Nephron progenitor cell (in vitro differentiated cells): ENCODE data around the gene SPATS2L.

ENCODE experiments used
- DNase-seq: peaks from one replicate; pipeline ENCODE4 v3.0.0; 2021
- H3K27ac Mint-ChIP-seq: 2 replicates; pipeline ENCODE4 v1.8.0; 2021; ENCODE audit warnings: mild to moderate bottlenecking, moderate library complexity, mixed read lengths
- H3K27me3 Mint-ChIP-seq: 2 replicates; pipeline ENCODE4 v1.8.0; 2021; ENCODE audit warnings: mild to moderate bottlenecking, low read depth, mixed read lengths; ENCODE audit not compliant: poor library complexity
- H3K36me3 Mint-ChIP-seq: 2 replicates; pipeline ENCODE4 v1.8.0; 2021; ENCODE audit warnings: low read depth, mixed read lengths
- H3K4me1 Mint-ChIP-seq: 2 replicates; pipeline ENCODE4 v1.8.0; 2021; ENCODE audit warnings: mixed read lengths
- H3K4me3 Mint-ChIP-seq: 2 replicates; pipeline ENCODE4 v1.8.0; 2021; ENCODE audit warnings: mild to moderate bottlenecking, moderate library complexity, mixed read lengths
- H3K9me3 Mint-ChIP-seq: 2 replicates; pipeline ENCODE4 v1.8.0; 2021; ENCODE audit warnings: mild to moderate bottlenecking, moderate library complexity, mixed read lengths
- CTCF ChIP-seq: fragments of 200-600 bp; sonication (generic); IDR thresholded peaks from 2 replicates; pipeline ENCODE4 v1.5.0; 2021; ENCODE audit warnings: antibody characterized with exemption

Gene SPATS2L

GRCh38 chr2:200297989-200298388 is 8.5 kb upstream of the SPATS2L start:
- Mint-ChIP-seq H3K36me3 (no peaks in the 10 kb centered on the region), H3K27ac (no peak overlapping the region), H3K27me3 (peaks cover 9% of the 10 kb centered on the region), H3K9me3 (no peaks in the 10 kb centered on the region), H3K4me1 (peaks cover 5% of the 10 kb centered on the region), H3K4me3 (no peak overlapping the region)
- no peak for TF ChIP-seq CTCF
- no peak for DNase-seq

GRCh38 chr2:200298816-200299215 is 7.7 kb upstream of the SPATS2L start:
- H3K9me3 Mint-ChIP-seq, result no peaks in the 10 kb centered on the region
- peaks cover 12% of the 10 kb centered on the region for H3K27me3 Mint-ChIP-seq
- H3K27ac Mint-ChIP-seq, result no peak overlapping the region
- DNase-seq, result no peak
- no peak overlapping the region for H3K4me3 Mint-ChIP-seq
- H3K4me1 Mint-ChIP-seq, result peaks cover 5% of the 10 kb centered on the region
- no peak for TF ChIP-seq CTCF
- H3K36me3 Mint-ChIP-seq, result no peaks in the 10 kb centered on the region

GRCh38 chr2:200300065-200300464 is 6.4 kb upstream of the SPATS2L start:
- H3K36me3 Mint-ChIP-seq, result no peaks in the 10 kb centered on the region
- no peaks in the 10 kb centered on the region for H3K9me3 Mint-ChIP-seq
- peaks cover 11% of the 10 kb centered on the region for H3K27me3 Mint-ChIP-seq
- TF ChIP-seq CTCF, result no peak
- peaks cover 5% of the 10 kb centered on the region for H3K4me1 Mint-ChIP-seq
- no peak overlapping the region for H3K27ac Mint-ChIP-seq
- no peak overlapping the region for H3K4me3 Mint-ChIP-seq
- no peak for DNase-seq

GRCh38 chr2:200300638-200301314 is 5.7 kb upstream of the SPATS2L start:
- no peak overlapping the region for H3K4me3 Mint-ChIP-seq
- H3K27me3 Mint-ChIP-seq, result peaks cover 7% of the 10 kb centered on the region
- H3K4me1 Mint-ChIP-seq, result peaks cover 10% of the 10 kb centered on the region
- no peak overlapping the region for H3K27ac Mint-ChIP-seq
- DNase-seq, result no peak
- TF ChIP-seq CTCF, result no peak
- no peaks in the 10 kb centered on the region for H3K9me3 Mint-ChIP-seq
- no peaks in the 10 kb centered on the region for H3K36me3 Mint-ChIP-seq

- Mint-ChIP-seq H3K4me1 (peaks cover 16% of the 10 kb centered on the region), H3K9me3 (no peaks in the 10 kb centered on the region), H3K4me3 (no peak overlapping the region), H3K27ac (no peak overlapping the region), H3K27me3 (peaks cover 7% of the 10 kb centered on the region), H3K36me3 (no peaks in the 10 kb centered on the region)
- TF ChIP-seq CTCF, result no peak
- DNase-seq, result no peak
These were observed 4.3 kb upstream of the SPATS2L start for GRCh38 chr2:200301953-200302858.
